Panc1 (cell line): ENCODE data around the gene TIGAR. TPM values are rescaled to one million over a fixed set of nuclear protein-coding genes. Genes with fewer than 3 reads are reported as not detected.

ENCODE experiments used
- ATAC-seq: fragments of 200-7000 bp; cut with Tn5 transposase; 2 replicates; pipeline ENCODE4 v1.9.1; 2020; ENCODE audit warnings: mild to moderate bottlenecking, moderate library complexity
- BruUV-seq: library from RNA; stranded (reverse); fragments of 400-500 nt; replicated peaks from 2 replicates; lab custom pipeline; 2021; lab: Mats Ljungman, UMichigan
- CTCF ChIA-PET: fragments of 300-600 bp; sonication (Branson Sonifier 250); formaldehyde crosslinking; loops from one replicate; lab custom pipeline; 2022; ENCODE audit warnings: antibody characterized with exemption; lab: Charles Lee
- POLR2A ChIA-PET: fragments of 300-600 bp; sonication (Branson Sonifier 250); formaldehyde crosslinking; loops from one replicate; lab custom pipeline; 2022; ENCODE audit warnings: antibody characterized with exemption; lab: Charles Lee
- DNase-seq: peaks from one replicate; pipeline ENCODE4 v3.0.0-alpha.2; 2010; ENCODE audit warnings: low read depth, low spot score
- H3K27ac ChIP-seq: 2 replicates; pipeline ENCODE4 v1.5.1; 2011; ENCODE audit warnings: mild to moderate bottlenecking, low read length, inconsistent platforms
- H3K27me3 ChIP-seq: fragments of 200-500 bp; sonication (Bioruptor generic); 2 replicates; pipeline ENCODE4 v1.6.0; 2014; ENCODE audit warnings: low read length, inconsistent platforms; ENCODE audit not compliant: control insufficient read depth, insufficient read depth
- H3K36me3 ChIP-seq: fragments of 200-500 bp; sonication (Bioruptor generic); 2 replicates; pipeline ENCODE4 v1.5.1; 2014; ENCODE audit warnings: inconsistent platforms, mild to moderate bottlenecking, low read length, moderate library complexity; ENCODE audit not compliant: control insufficient read depth, insufficient read depth
- H3K4me1 ChIP-seq: 2 replicates; pipeline ENCODE4 v1.5.1; 2011; ENCODE audit warnings: inconsistent platforms, mild to moderate bottlenecking, low read length, moderate library complexity; ENCODE audit not compliant: control insufficient read depth, insufficient read depth
- H3K4me3 ChIP-seq, 2 experiments: 2 replicates each; pipeline ENCODE4 v1.5.1; 2011 to 2012; ENCODE audit warnings: low read depth in 2 of 2, low read length in 2 of 2, mild to moderate bottlenecking in 2 of 2, inconsistent platforms in 1 of 2, moderate library complexity in 1 of 2
- H3K9me3 ChIP-seq: fragments of 200-500 bp; sonication (Bioruptor generic); 2 replicates; pipeline ENCODE4 v1.5.1; 2014; ENCODE audit warnings: low read depth, mild to moderate bottlenecking, inconsistent platforms, low read length, moderate library complexity; ENCODE audit not compliant: control insufficient read depth, insufficient read depth
- POLR2AphosphoS5 ChIP-seq: IDR thresholded peaks from 2 replicates; pipeline ENCODE4 v1.6.1; 2012; ENCODE audit warnings: mild to moderate bottlenecking, low read depth, low read length, moderate library complexity
- SIN3A ChIP-seq: IDR thresholded peaks from 2 replicates; pipeline ENCODE4 v1.6.1; 2012; ENCODE audit warnings: low read depth, mild to moderate bottlenecking, low read length, moderate library complexity, borderline replicate concordance; ENCODE audit not compliant: insufficient read depth
- TCF7L2 ChIP-seq: IDR thresholded peaks from 2 replicates; pipeline ENCODE4 v1.6.1; 2011; ENCODE audit warnings: mild to moderate bottlenecking, low read depth, low read length, inconsistent platforms
- in situ Hi-C: cut with HindIII; loops from 2 replicates; pipeline ENCODE4 v1.10.0; 2016; ENCODE audit warnings: low sequenced_read_pairs, low pct_unique_long_range_greater_than_20kb
- intact Hi-C: fragments of 100-400 bp; cut with micrococcal nuclease; formaldehyde crosslinking; loops from one replicate; pipeline ENCODE4 v1.10.0; 2022; ENCODE audit not compliant: unreplicated experiment
- total RNA-seq: library from RNA; stranded (reverse); gene quantifications from one replicate; pipeline ENCODE4 v1.2.1, GENCODE V29; 2021; ENCODE audit not compliant: unreplicated experiment
- TF ChIP-seq, protein P1 (sequence below): fragments of 450-650 bp; IDR thresholded peaks from 2 replicates; pipeline ENCODE4 v1.5.1; 2017; ENCODE audit warnings: mild to moderate bottlenecking
- TF ChIP-seq, protein P2 (sequence below), 2 experiments: IDR thresholded peaks; 2 replicates each; pipeline ENCODE4 v1.6.1; 2011 to 2012; ENCODE audit warnings: low read depth in 2 of 2, control low read depth in 1 of 2, low read length in 1 of 2, mild to moderate bottlenecking in 1 of 2, moderate library complexity in 1 of 2; ENCODE audit not compliant: insufficient read depth in 1 of 2

The TIGAR gene
- total RNA-seq, 1 experiment from 2014 or later = 17.4 TPM

- no TSS peak for BruUV-seq
- no peaks in the 10 kb centered on the region; the same call in 1 of the 2 replicates for H3K4me1 ChIP-seq
- ChIA-PET POLR2A (no interaction called here), CTCF (interaction anchor here (0.6 to 2.5 kb wide), 11 partner anchors 29 to 1385 kb away, joined by 3 to 11 read pairs (median 4); no protein-coding TSS in a partner anchor)
- TF ChIP-seq TCF7L2 (no peak), SIN3A (no peak)
- TF ChIP-seq, protein P1, sequence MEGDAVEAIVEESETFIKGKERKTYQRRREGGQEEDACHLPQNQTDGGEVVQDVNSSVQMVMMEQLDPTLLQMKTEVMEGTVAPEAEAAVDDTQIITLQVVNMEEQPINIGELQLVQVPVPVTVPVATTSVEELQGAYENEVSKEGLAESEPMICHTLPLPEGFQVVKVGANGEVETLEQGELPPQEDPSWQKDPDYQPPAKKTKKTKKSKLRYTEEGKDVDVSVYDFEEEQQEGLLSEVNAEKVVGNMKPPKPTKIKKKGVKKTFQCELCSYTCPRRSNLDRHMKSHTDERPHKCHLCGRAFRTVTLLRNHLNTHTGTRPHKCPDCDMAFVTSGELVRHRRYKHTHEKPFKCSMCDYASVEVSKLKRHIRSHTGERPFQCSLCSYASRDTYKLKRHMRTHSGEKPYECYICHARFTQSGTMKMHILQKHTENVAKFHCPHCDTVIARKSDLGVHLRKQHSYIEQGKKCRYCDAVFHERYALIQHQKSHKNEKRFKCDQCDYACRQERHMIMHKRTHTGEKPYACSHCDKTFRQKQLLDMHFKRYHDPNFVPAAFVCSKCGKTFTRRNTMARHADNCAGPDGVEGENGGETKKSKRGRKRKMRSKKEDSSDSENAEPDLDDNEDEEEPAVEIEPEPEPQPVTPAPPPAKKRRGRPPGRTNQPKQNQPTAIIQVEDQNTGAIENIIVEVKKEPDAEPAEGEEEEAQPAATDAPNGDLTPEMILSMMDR = peak; percentile 84
- H3K27ac ChIP-seq = no peak overlapping the region
- H3K4me3 ChIP-seq = no peak overlapping the region
- in situ Hi-C loops (no loop called here), intact Hi-C loops (loop anchor here (2.0 to 10.0 kb wide), 4 partner anchors 172 to 392 kb away; no protein-coding TSS in a partner anchor)
- peak; percentile 30 for DNase-seq
- peak; percentile 87 for ATAC-seq
- no peaks in the 10 kb centered on the region for H3K9me3 ChIP-seq
- peaks cover 17% of the 10 kb centered on the region for H3K27me3 ChIP-seq
- H3K36me3 ChIP-seq = no peaks in the 10 kb centered on the region
These were observed 44.3 kb upstream of the TIGAR start for GRCh38 chr12:4276524-4277204.

- ChIA-PET POLR2A (no interaction called here), CTCF (interaction anchor here (0.6 to 2.5 kb wide), 10 partner anchors 29 to 1384 kb away, joined by 3 to 11 read pairs (median 4); no protein-coding TSS in a partner anchor)
- DNase-seq = no peak
- intact Hi-C loops = loop anchor here (2.0 to 10.0 kb wide), 4 partner anchors 172 to 392 kb away; no protein-coding TSS in a partner anchor
- H3K36me3 ChIP-seq = no peaks in the 10 kb centered on the region
- H3K9me3 ChIP-seq = no peaks in the 10 kb centered on the region
- no peak overlapping the region for H3K27ac ChIP-seq
- peaks cover 17% of the 10 kb centered on the region for H3K27me3 ChIP-seq
- H3K4me1 ChIP-seq = no peaks in the 10 kb centered on the region; the same call in 1 of the 2 replicates
- no peak overlapping the region for H3K4me3 ChIP-seq
- TF ChIP-seq POLR2AphosphoS5 = no peak
- TF ChIP-seq, protein P1 = peak; percentile 37
- no peak for ATAC-seq
- BruUV-seq = no TSS peak
- in situ Hi-C loops = no loop called here
These were observed 43.8 kb upstream of the TIGAR start for GRCh38 chr12:4277205-4277543.

DNA sequence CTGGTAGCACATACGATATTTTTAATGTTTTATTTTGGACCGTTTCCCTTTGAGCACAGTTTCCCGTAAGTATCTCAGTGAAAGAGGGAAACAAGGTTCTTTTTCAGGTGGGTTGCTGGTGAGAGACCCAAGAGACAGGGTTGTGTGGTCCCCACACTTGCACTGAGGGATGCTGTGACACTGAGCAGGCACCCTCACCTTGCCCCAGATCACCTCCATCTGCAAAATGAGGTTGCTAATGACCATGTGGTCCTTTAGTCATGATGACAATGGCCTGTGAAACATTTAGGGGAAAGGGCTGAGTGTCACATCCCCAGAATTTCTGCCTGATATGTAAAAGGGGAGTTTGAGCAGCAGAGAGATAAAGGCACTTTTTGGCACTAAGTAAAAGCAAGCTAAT is 43.2 kb upstream of the TIGAR start:
- ChIA-PET CTCF (interaction anchor here (2.5 kb wide), 1 partner anchor 393 kb away, joined by 11 read pairs; no protein-coding TSS in a partner anchor), POLR2A (no interaction called here)
- Histone ChIP-seq H3K9me3 (no peaks in the 10 kb centered on the region), H3K27me3 (peaks cover 16% of the 10 kb centered on the region), H3K36me3 (no peaks in the 10 kb centered on the region), H3K4me1 (no peaks in the 10 kb centered on the region; the same call in 1 of the 2 replicates), H3K27ac (no peak overlapping the region), H3K4me3 (no peak overlapping the region)
- no TSS peak for BruUV-seq
- intact Hi-C loops = loop anchor here (2.0 to 10.0 kb wide), 4 partner anchors 173 to 393 kb away; no protein-coding TSS in a partner anchor
- TF ChIP-seq TCF7L2 (no peak), SIN3A (no peak), POLR2AphosphoS5 (no peak)
- TF ChIP-seq, protein P1 = no peak
- TF ChIP-seq, protein P2, sequence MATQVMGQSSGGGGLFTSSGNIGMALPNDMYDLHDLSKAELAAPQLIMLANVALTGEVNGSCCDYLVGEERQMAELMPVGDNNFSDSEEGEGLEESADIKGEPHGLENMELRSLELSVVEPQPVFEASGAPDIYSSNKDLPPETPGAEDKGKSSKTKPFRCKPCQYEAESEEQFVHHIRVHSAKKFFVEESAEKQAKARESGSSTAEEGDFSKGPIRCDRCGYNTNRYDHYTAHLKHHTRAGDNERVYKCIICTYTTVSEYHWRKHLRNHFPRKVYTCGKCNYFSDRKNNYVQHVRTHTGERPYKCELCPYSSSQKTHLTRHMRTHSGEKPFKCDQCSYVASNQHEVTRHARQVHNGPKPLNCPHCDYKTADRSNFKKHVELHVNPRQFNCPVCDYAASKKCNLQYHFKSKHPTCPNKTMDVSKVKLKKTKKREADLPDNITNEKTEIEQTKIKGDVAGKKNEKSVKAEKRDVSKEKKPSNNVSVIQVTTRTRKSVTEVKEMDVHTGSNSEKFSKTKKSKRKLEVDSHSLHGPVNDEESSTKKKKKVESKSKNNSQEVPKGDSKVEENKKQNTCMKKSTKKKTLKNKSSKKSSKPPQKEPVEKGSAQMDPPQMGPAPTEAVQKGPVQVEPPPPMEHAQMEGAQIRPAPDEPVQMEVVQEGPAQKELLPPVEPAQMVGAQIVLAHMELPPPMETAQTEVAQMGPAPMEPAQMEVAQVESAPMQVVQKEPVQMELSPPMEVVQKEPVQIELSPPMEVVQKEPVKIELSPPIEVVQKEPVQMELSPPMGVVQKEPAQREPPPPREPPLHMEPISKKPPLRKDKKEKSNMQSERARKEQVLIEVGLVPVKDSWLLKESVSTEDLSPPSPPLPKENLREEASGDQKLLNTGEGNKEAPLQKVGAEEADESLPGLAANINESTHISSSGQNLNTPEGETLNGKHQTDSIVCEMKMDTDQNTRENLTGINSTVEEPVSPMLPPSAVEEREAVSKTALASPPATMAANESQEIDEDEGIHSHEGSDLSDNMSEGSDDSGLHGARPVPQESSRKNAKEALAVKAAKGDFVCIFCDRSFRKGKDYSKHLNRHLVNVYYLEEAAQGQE (IDR thresholded peaks at IDR 0.05; ENCODE audit: insufficient read depth in 1 of 2, low read depth in 2 of 2, low read length in 1 of 2) = no peak
- ATAC-seq = no peak
- in situ Hi-C loops = no loop called here
- DNase-seq = no peak
